ENCODE results near the gene PCDHGA12.
"Not testable (repeated sequence)": the region's sequence is repeated elsewhere in the genome, so short reads cannot be mapped to it uniquely, and the experiment has no call there.

The PCDHGA12 gene

DNA sequence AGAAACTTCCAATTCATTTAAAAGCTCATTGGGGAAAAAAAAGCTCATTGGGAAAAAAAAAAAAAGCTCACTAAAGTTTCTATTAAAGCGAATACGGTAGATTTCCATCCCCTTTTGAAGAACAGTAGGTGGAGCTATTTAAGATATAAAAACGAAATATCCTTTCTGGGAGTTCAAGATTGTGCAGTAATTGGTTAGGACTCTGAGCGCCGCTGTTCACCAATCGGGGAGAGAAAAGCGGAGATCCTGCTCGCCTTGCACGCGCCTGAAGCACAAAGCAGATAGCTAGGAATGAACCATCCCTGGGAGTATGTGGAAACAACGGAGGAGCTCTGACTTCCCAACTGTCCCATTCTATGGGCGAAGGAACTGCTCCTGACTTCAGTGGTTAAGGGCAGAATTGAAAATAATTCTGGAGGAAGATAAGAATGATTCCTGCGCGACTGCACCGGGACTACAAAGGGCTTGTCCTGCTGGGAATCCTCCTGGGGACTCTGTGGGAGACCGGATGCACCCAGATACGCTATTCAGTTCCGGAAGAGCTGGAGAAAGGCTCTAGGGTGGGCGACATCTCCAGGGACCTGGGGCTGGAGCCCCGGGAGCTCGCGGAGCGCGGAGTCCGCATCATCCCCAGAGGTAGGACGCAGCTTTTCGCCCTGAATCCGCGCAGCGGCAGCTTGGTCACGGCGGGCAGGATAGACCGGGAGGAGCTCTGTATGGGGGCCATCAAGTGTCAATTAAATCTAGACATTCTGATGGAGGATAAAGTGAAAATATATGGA lies at the start of gene PCDHGA12:
Gene PCDHGA12, plus strand, starts transcription at position 176 of the 782 bp plus-strand sequence. Its CDS starts 253 bp downstream, at position 429.
- in situ Hi-C loops (cut with MboI; ENCODE audit: low pct_unique_long_range_greater_than_20kb, low sequenced_read_pairs): no loop called here
- DNase-seq: no peak

DNA sequence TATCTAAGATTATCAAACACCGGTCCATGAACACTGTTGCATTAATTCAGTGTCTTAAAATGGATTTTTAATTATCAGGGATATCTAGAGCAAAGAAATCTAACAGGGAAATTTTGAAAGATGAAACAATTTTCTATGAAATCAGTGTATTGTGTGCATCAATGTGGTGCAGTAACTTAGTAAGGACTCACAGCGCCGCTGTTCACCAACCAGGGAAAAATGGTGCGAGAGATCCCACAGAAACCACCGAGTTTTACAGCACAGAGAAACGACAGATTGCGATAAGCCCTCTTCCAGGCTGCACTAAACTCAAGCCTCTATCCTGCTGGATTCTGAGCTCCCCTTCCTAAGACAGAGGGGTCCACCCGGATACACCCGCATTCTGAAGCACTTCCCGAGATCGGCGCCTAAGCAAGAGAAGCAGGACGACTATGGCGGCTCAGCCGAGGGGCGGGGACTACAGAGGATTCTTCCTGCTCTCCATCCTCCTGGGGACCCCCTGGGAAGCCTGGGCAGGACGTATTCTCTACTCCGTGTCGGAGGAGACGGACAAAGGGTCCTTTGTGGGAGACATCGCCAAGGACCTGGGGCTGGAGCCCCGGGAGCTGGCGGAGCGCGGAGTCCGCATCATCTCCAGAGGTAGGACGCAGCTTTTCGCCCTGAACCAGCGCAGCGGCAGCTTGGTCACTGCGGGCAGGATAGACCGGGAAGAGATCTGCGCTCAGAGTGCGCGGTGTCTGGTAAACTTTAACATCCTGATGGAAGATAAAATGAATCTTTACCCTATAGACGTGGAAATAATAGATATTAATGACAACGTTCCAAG lies 47.6 kb upstream of the PCDHGA12 start, which contains the start of gene PCDHGA7:
Gene PCDHGA7, plus strand, starts transcription at position 274 of the 826 bp plus-strand sequence. Its CDS starts 158 bp downstream, at position 432.
- in situ Hi-C loops (cut with MboI; ENCODE audit: low pct_unique_long_range_greater_than_20kb, low sequenced_read_pairs): no loop called here
- DNase-seq: no peak

DNA sequence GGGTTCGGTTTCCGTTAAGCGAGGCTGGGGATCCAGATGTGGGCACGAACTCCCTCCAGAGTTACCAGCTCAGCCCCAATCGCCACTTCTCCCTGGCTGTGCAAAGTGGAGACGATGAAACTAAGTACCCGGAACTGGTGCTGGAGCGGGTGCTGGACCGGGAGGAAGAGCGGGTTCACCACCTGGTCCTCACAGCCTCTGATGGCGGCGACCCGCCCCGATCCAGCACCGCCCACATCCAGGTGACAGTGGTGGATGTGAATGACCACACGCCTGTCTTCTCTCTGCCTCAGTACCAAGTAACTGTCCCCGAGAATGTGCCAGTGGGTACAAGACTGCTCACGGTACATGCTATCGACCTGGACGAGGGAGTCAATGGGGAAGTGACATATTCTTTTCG lies 47.0 kb upstream of the PCDHGA12 start:
- in situ Hi-C loops (cut with MboI; ENCODE audit: low pct_unique_long_range_greater_than_20kb, low sequenced_read_pairs): no loop called here
- no peak for DNase-seq

DNA sequence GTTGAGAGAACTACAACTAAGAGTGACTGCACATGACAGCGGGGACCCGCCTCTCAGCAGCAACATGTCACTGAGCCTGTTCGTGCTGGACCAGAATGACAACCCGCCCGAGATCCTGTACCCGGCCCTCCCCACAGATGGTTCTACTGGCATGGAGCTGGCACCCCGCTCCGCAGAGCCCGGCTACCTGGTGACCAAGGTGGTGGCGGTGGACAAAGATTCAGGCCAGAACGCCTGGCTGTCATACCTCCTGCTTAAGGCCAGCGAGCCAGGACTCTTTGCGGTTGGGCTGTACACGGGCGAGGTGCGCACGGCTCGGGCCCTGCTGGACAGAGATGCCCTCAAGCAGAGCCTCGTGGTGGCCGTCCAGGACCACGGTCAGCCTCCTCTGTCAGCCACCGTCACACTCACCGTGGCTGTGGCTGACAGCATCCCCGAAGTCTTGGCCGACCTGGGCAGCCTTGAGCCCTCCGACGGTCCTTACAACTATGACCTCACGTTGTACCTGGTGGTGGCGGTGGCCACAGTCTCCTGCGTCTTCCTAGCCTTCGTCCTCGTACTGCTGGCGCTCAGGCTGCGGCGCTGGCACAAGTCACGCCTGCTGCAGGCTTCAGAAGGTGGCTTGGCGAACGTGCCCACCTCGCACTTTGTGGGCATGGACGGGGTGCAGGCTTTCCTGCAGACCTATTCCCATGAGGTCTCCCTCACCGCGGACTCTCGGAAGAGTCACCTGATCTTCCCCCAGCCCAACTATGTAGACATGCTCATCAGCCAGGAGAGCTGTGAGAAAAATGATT lies 45.6 kb upstream of the PCDHGA12 start:
- DNase-seq: no peak
- in situ Hi-C loops (cut with MboI; ENCODE audit: low pct_unique_long_range_greater_than_20kb, low sequenced_read_pairs): no loop called here

DNA sequence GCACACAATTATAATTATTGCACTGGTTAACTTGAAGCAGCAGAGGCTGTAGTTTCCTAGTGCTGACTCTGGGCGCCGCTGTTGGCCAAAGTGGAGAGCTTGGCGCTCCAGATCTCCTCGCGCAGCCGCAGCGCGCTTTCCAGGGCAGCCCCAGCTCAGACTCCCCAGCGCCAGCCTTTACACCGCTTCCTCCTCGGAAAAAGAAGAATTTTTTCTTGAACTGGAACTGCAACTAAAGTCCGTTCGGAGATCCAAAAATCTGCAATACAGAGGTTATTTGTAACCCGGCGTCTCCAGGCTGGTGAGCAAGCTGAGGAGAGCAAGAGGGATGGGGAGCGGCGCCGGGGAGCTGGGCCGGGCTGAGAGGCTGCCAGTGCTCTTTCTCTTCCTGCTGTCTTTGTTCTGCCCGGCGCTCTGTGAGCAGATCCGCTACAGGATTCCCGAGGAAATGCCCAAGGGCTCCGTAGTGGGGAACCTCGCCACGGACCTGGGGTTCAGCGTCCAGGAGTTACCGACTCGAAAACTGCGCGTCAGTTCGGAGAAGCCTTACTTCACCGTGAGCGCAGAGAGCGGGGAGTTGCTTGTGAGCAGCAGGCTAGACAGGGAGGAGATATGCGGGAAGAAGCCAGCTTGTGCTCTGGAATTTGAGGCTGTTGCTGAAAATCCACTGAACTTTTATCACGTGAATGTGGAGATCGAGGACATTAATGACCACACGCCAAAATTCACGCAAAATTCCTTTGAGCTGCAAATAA lies 42.6 kb upstream of the PCDHGA12 start, which contains the start of gene PCDHGB4:
Gene PCDHGB4, plus strand, starts transcription at position 142 of the 755 bp plus-strand sequence. Its CDS starts 187 bp downstream, at position 329.
- DNase-seq; in situ Hi-C loops (cut with MboI; ENCODE audit: low pct_unique_long_range_greater_than_20kb, low sequenced_read_pairs): not testable (repeated sequence)

DNA sequence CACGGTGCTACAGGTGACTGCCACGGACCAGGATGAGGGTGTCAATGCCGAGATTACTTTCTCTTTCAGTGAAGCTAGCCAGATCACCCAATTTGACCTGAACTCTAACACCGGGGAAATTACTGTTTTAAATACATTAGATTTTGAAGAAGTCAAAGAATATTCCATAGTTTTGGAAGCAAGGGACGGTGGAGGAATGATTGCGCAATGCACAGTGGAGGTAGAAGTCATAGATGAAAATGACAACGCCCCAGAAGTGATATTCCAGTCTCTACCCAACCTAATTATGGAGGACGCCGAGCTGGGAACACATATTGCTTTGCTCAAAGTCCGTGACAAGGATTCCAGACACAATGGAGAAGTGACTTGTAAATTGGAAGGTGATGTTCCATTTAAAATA lies 41.6 kb upstream of the PCDHGA12 start:
- in situ Hi-C loops (cut with MboI; ENCODE audit: low pct_unique_long_range_greater_than_20kb, low sequenced_read_pairs): no loop called here

DNA sequence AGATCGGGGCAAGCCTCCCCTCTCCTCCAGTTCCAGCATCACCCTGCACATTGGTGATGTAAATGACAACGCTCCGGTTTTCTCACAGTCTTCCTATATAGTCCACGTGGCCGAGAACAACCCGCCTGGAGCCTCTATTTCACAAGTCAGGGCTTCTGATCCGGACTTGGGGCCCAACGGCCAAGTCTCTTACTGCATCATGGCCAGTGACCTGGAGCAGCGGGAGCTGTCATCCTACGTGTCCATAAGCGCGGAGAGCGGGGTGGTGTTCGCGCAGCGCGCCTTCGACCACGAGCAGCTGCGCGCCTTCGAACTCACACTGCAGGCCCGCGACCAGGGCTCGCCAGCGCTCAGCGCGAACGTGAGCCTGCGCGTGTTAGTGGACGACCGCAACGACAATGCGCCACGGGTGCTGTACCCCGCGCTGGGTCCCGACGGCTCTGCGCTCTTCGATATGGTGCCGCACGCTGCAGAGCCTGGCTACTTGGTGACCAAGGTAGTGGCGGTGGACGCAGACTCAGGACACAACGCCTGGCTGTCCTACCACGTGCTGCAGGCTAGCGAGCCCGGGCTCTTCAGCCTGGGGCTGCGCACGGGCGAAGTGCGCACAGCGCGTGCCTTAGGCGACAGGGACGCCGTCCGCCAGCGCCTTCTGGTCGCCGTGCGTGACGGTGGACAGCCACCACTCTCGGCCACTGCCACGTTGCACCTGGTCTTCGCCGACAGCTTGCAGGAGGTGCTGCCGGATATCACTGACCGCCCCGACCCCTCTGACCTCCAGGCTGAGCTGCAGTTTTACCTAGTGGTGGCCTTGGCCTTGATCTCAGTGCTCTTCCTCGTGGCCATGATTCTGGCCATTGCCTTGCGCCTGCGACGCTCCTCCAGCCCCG lies 40.9 kb upstream of the PCDHGA12 start:
- in situ Hi-C loops (cut with MboI; ENCODE audit: low pct_unique_long_range_greater_than_20kb, low sequenced_read_pairs): no loop called here
- DNase-seq: no peak

More for the DNA sequence above, 41.6 kb upstream of the PCDHGA12 start:
- DNase-seq: no peak

DNA sequence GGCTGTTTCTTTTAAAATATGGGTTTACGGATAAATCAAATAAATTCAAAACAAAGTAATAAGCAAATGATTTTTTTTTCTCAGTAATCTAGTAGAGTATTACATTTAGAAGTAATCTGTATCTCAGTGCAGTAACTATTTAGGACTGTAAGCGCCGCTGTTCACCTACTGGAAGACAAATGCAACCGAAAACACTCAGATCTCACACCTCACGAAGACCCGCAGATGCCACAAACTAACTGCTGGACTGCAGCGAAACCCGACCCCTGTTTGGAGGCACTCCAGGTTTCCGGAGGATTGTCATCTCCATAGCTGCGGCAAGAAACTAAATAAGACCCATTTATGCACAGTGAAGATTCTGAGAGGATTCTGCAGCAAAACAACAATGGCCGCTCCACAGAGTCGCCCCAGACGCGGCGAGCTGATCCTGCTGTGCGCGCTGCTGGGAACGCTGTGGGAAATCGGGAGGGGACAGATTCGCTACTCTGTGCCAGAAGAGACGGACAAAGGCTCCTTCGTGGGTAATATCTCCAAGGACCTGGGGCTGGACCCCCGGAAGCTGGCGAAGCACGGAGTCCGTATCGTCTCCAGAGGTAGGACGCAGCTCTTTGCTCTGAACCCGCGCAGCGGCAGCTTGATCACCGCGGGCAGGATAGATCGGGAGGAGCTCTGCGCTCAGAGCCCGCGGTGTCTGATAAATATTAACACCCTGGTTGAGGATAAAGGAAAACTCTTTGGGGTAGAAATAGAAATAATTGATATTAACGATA lies 37.7 kb upstream of the PCDHGA12 start, which contains the start of gene PCDHGA8:
Gene PCDHGA8, plus strand, starts transcription at position 205 of the 770 bp plus-strand sequence. Its CDS starts 181 bp downstream, at position 386.
- in situ Hi-C loops (cut with MboI; ENCODE audit: low pct_unique_long_range_greater_than_20kb, low sequenced_read_pairs): no loop called here
- DNase-seq: no peak

DNA sequence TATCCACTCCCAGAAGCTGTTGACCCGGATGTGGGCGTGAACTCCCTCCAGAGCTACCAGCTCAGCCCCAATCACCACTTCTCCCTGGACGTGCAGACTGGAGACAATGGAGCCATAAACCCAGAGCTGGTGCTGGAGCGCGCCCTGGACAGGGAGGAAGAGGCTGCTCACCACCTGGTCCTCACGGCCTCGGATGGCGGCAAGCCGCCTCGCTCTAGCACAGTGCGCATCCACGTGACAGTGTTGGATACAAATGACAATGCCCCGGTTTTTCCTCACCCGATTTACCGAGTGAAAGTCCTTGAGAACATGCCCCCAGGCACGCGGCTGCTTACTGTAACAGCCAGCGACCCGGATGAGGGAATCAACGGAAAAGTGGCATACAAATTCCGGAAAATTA lies 37.0 kb upstream of the PCDHGA12 start:
- DNase-seq: no peak
- in situ Hi-C loops (cut with MboI; ENCODE audit: low pct_unique_long_range_greater_than_20kb, low sequenced_read_pairs): no loop called here

DNA sequence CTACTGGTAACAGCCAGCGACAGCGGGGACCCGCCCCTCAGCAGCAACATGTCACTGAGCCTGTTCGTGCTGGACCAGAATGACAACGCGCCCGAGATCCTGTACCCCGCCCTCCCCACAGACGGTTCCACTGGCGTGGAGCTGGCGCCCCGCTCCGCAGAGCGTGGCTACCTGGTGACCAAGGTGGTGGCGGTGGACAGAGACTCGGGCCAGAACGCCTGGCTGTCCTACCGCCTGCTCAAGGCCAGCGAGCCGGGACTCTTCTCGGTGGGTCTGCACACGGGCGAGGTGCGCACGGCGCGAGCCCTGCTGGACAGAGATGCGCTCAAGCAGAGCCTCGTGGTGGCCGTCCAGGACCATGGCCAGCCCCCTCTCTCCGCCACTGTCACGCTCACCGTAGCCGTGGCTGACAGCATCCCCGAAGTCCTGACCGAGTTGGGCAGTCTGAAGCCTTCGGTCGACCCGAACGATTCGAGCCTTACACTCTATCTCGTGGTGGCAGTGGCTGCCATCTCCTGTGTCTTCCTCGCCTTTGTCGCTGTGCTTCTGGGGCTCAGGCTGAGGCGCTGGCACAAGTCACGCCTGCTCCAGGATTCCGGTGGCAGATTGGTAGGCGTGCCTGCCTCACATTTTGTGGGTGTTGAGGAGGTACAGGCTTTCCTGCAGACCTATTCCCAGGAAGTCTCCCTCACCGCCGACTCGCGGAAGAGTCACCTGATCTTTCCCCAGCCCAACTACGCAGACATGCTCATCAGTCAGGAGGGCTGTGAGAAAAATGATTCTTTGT lies 35.7 kb upstream of the PCDHGA12 start:
- DNase-seq; in situ Hi-C loops (cut with MboI; ENCODE audit: low pct_unique_long_range_greater_than_20kb, low sequenced_read_pairs): not testable (repeated sequence)

DNA sequence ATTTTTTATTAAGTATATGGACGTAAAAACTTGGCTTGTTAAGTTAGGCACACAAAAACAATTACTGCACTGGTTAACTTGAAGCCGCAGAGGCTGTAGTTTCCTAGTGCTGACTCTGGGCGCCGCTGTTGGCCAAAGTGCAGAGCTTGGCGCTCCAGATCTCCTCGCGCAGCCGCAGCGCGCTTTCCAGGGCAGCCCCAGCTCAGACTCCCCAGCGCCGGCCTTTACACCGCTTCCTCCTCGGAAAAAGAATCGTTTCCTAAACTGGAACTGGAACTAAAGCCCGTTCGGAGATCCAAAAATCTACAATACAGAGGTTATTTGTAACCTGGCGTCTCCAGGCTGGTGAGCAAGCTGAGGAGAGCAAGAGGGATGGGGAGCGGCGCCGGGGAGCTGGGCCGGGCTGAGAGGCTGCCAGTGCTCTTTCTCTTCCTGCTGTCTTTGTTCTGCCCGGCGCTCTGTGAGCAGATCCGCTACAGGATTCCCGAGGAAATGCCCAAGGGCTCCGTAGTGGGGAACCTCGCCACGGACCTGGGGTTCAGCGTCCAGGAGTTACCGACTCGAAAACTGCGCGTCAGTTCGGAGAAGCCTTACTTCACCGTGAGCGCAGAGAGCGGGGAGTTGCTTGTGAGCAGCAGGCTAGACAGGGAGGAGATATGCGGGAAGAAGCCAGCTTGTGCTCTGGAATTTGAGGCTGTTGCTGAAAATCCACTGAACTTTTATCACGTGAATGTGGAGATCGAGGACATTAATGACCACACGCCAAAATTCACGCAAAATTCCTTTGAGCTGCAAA lies 32.4 kb upstream of the PCDHGA12 start, which contains the start of gene PCDHGB5:
Gene PCDHGB5, plus strand, starts transcription at position 192 of the 796 bp plus-strand sequence. Its CDS starts 181 bp downstream, at position 373.
- DNase-seq; in situ Hi-C loops (cut with MboI; ENCODE audit: low pct_unique_long_range_greater_than_20kb, low sequenced_read_pairs): not testable (repeated sequence)

DNA sequence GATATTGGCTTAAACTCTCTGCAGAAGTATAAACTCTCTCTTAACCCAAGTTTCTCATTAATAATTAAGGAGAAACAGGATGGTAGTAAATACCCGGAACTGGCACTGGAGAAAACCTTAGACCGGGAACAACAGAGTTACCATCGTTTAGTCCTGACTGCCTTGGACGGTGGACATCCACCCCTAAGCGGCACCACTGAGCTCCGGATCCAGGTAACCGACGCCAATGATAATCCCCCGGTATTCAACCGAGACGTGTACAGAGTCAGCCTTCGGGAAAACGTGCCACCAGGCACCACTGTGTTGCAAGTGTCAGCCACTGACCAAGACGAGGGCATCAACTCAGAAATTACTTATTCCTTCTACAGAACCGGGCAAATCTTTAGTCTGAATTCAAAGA lies 31.7 kb upstream of the PCDHGA12 start:
- DNase-seq: no peak
- in situ Hi-C loops (cut with MboI; ENCODE audit: low pct_unique_long_range_greater_than_20kb, low sequenced_read_pairs): no loop called here

DNA sequence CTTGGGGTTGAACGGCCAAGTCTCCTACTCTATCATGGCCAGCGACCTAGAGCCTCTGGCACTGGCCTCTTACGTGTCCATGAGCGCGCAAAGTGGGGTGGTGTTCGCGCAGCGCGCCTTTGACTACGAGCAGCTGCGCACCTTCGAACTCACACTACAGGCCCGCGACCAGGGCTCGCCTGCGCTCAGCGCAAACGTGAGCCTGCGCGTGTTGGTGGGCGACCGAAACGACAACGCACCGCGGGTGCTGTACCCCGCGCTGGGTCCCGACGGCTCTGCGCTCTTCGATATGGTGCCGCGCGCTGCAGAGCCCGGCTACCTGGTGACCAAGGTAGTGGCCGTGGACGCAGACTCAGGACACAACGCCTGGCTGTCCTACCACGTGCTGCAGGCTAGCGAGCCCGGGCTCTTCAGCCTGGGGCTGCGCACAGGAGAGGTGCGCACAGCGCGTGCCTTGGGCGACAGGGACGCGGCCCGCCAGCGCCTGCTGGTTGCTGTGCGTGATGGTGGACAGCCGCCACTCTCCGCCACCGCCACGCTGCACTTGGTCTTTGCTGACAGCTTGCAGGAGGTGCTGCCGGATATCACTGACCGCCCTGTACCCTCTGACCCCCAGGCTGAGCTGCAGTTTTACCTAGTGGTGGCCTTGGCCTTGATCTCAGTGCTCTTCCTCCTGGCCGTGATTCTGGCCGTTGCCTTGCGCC lies 30.6 kb upstream of the PCDHGA12 start:
- no peak for DNase-seq
- in situ Hi-C loops (cut with MboI; ENCODE audit: low pct_unique_long_range_greater_than_20kb, low sequenced_read_pairs): no loop called here

DNA sequence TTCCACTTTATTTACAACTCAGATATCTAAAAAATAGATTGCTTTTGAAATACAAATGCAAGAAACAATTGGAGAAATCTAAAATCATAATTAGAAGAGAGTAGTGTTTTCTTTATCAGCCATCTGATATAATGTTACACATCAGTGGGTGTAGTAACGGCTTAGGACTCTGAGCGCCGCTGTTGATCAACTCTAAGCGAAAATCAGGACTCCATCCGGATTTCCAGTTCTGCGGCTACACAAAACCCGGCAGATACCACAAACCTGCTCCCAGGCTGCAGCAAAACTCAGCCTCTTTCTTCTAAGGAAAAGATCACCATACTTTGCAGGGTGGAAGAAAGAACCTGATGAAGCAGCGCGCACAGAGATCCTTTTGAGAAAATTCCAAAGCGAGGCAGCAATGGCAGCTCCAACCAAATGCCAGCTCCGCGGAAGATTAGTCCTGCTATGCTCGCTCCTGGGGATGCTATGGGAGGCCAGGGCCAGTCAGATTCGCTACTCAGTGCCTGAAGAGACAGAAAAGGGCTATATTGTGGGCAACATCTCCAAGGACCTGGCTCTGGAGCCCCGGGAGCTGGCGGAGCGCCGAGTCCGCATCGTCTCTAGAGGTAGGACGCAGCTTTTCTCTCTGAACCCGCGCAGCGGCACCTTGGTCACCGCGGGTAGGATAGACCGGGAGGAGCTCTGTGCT lies 27.6 kb upstream of the PCDHGA12 start, which contains the start of gene PCDHGA9:
Gene PCDHGA9, plus strand, starts transcription at position 226 of the 691 bp plus-strand sequence. Its CDS starts 175 bp downstream, at position 401.
- peak; percentile 3 for DNase-seq
- in situ Hi-C loops (cut with MboI; ENCODE audit: low pct_unique_long_range_greater_than_20kb, low sequenced_read_pairs): no loop called here
